WTC11 (cell line): ENCODE data around the gene LINS1.

Source experiments
- ATF1 ChIP-seq: sonication (generic); formaldehyde crosslinking; IDR thresholded peaks from 2 replicates; pipeline ENCODE4 v1.8.1; 2023; ENCODE audit warnings: mild to moderate bottlenecking, moderate library complexity, missing genetic modification reagents
- CBFB ChIP-seq: sonication (generic); formaldehyde crosslinking; IDR thresholded peaks from 2 replicates; pipeline ENCODE4 v1.8.1; 2022; ENCODE audit warnings: mild to moderate bottlenecking, low read depth, missing genetic modification reagents
- CREM ChIP-seq: sonication (generic); formaldehyde crosslinking; IDR thresholded peaks from 2 replicates; pipeline ENCODE4 v1.8.1; 2022; ENCODE audit warnings: mild to moderate bottlenecking, missing genetic modification reagents, moderate library complexity
- CTCF ChIP-seq: fragments of 200-600 bp; IDR thresholded peaks from 2 replicates; pipeline ENCODE4 v1.8.0; 2022; ENCODE audit warnings: antibody characterized with exemption
- ESRRA ChIP-seq: sonication (generic); formaldehyde crosslinking; IDR thresholded peaks from 2 replicates; pipeline ENCODE4 v1.8.1; 2022; ENCODE audit warnings: mild to moderate bottlenecking, missing genetic modification reagents, borderline replicate concordance
- KAT7 ChIP-seq: sonication (generic); formaldehyde crosslinking; IDR thresholded peaks from 2 replicates; pipeline ENCODE4 v1.8.1; 2023; ENCODE audit warnings: missing genetic modification reagents, mild to moderate bottlenecking, borderline replicate concordance
- MAX ChIP-seq: sonication (generic); formaldehyde crosslinking; IDR thresholded peaks from 2 replicates; pipeline ENCODE4 v1.8.0; 2022; ENCODE audit warnings: mild to moderate bottlenecking, missing genetic modification reagents

DNA sequence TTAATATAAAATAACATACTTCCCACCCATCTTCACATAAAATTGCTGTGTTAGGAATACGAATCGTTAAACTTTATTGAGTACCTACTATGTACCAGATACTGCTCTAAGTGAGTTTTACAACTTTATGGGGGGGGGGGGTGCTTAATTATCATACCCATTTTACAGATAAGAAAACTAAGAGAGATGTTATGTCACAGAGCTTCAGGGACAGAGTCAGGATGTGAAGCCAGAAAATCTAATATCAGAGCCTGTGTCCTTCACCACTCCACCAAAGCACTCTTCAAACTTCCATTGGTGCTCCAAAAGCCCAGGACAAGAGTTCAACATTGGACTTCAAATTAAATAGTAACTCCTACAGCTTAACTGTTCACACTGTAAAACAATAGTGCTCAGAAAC, 8.6 kb downstream of the LINS1 start:
- TF ChIP-seq CTCF (no peak), KAT7 (CRISPR knock-in tag) (no peak), CREM (no peak), ATF1 (CRISPR knock-in tag) (no peak), ESRRA (CRISPR knock-in tag) (no peak), CBFB (no peak), MAX (CRISPR knock-in tag) (no peak)
